A673 (cell line): ENCODE measurements around the gene CST5. TPM values are rescaled to one million over a fixed set of nuclear protein-coding genes. Genes with fewer than 3 reads are reported as not detected.

Experiments
- Bru-seq: library from RNA; stranded (reverse); fragments of 400-500 nt; gene quantifications from one replicate; lab custom pipeline; 2021; lab: Mats Ljungman, UMichigan
- BruChase-seq, 2 experiments: library from RNA; stranded (reverse); fragments of 400-500 nt; gene quantifications; one replicate each; lab custom pipeline; 2021; lab: Mats Ljungman, UMichigan
- BruUV-seq: library from RNA; stranded (reverse); fragments of 400-500 nt; replicated peaks from 2 replicates; lab custom pipeline; 2021; lab: Mats Ljungman, UMichigan
- CTCF ChIA-PET: fragments of 300-600 bp; sonication (Branson Sonifier 250); formaldehyde crosslinking; loops from one replicate; lab custom pipeline; 2022; ENCODE audit warnings: antibody characterized with exemption; lab: Charles Lee
- POLR2A ChIA-PET: fragments of 300-600 bp; sonication (Branson Sonifier 250); formaldehyde crosslinking; loops from one replicate; lab custom pipeline; 2022; ENCODE audit warnings: antibody characterized with exemption; ENCODE audit not compliant: low non-redundant PET; lab: Charles Lee
- DNase-seq: peaks from one replicate; pipeline ENCODE4 v3.0.0-alpha.2; 2015; ENCODE audit warnings: low spot score
- H3K27ac ChIP-seq: fragments of 200-600 bp; sonication (generic); 2 replicates; pipeline ENCODE4 v1.5.1; 2016; ENCODE audit warnings: mixed run types, low read depth, mild to moderate bottlenecking, mixed read lengths, antibody characterized with exemption, low read length; ENCODE audit not compliant: poor library complexity, severe bottlenecking
- H3K27me3 ChIP-seq: fragments of 200-600 bp; sonication (generic); replicated peaks from 2 replicates; pipeline ENCODE4 v1.6.1; 2017; ENCODE audit warnings: mixed run types, low read depth, mild to moderate bottlenecking, mixed read lengths, antibody characterized with exemption, low read length; ENCODE audit not compliant: insufficient read depth, poor library complexity
- H3K36me3 ChIP-seq: fragments of 200-600 bp; sonication (generic); 2 replicates; pipeline ENCODE4 v1.6.1; 2016; ENCODE audit warnings: mixed run types, mild to moderate bottlenecking, mixed read lengths, antibody characterized with exemption, low read length; ENCODE audit not compliant: insufficient read depth, poor library complexity, severe bottlenecking
- H3K4me1 ChIP-seq: fragments of 200-600 bp; sonication (generic); 2 replicates; pipeline ENCODE4 v1.6.1; 2017; ENCODE audit warnings: mixed run types, mild to moderate bottlenecking, mixed read lengths, antibody characterized with exemption, low read length; ENCODE audit not compliant: insufficient read depth, poor library complexity, severe bottlenecking
- H3K4me3 ChIP-seq: fragments of 200-600 bp; sonication (generic); 2 replicates; pipeline ENCODE4 v1.5.1; 2016; ENCODE audit warnings: low read depth, mixed run types, mild to moderate bottlenecking, mixed read lengths, low read length; ENCODE audit not compliant: poor library complexity, severe bottlenecking
- H3K9me3 ChIP-seq: fragments of 200-600 bp; sonication (generic); 2 replicates; pipeline ENCODE4 v1.6.1; 2016; ENCODE audit warnings: mixed run types, low read depth, mild to moderate bottlenecking, mixed read lengths, antibody characterized with exemption, low read length; ENCODE audit not compliant: poor library complexity, severe bottlenecking
- EZH2 ChIP-seq: fragments of 200-600 bp; sonication (generic); IDR thresholded peaks from 2 replicates; pipeline ENCODE4 v1.6.1; 2017; ENCODE audit warnings: borderline replicate concordance, low read depth, mild to moderate bottlenecking, mixed read lengths, antibody characterized with exemption, low read length; ENCODE audit not compliant: poor library complexity, severe bottlenecking
- intact Hi-C: fragments of 100-400 bp; cut with micrococcal nuclease; formaldehyde crosslinking; loops from one replicate; pipeline ENCODE4 v1.10.0; 2022; ENCODE audit not compliant: unreplicated experiment
- long read RNA-seq: library from polyadenylated mRNA; stranded (forward); transcript quantifications from one replicate; pipeline ENCODE4 v2.0.0, GENCODE V29; 2022
- total RNA-seq: library from RNA; stranded (reverse); gene quantifications from 2 replicates; pipeline ENCODE4 v1.2.3, GENCODE V29; 2021
- TF ChIP-seq, protein P1 (sequence below): fragments of 300-800, 200-600 bp; sonication (generic); conservative IDR thresholded peaks from 2 replicates; pipeline ENCODE4 v1.5.1; 2017; ENCODE audit warnings: low read depth, mild to moderate bottlenecking, antibody characterized with exemption, low read length, moderate library complexity, mixed read lengths

The CST5 gene, protein sequence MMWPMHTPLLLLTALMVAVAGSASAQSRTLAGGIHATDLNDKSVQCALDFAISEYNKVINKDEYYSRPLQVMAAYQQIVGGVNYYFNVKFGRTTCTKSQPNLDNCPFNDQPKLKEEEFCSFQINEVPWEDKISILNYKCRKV
- total RNA-seq (not detected in 2 replicates), Bru-seq, nascent RNA (not detected), BruChase-seq, experiment 1, labeled RNA remaining after a 2-hour chase (not detected), BruChase-seq, experiment 2, labeled RNA remaining after a 6-hour chase (not detected)
- long read RNA-seq, result 0 reads

GRCh38 chr20:23879328-23879798 lies at the start of gene CST5:
Gene CST5, minus strand, starts transcription at chr20:23879748. Its CDS starts 72 bp downstream, at chr20:23879676.
- no peak for DNase-seq
- intact Hi-C loops, result no loop called here
- Histone ChIP-seq H3K4me1 (no peaks in the 10 kb centered on the region), H3K4me3 (no peak within 1 kb of the TSS), H3K36me3 (no peaks in the 10 kb centered on the region), H3K27ac (no peak within 1 kb of the TSS), H3K9me3 (no peaks in the 10 kb centered on the region), H3K27me3 (peaks cover 9% of the 10 kb centered on the region)
- ChIA-PET POLR2A (no interaction called here), CTCF (no interaction called here)
- TF ChIP-seq EZH2, result no peak
- TF ChIP-seq, protein P1, sequence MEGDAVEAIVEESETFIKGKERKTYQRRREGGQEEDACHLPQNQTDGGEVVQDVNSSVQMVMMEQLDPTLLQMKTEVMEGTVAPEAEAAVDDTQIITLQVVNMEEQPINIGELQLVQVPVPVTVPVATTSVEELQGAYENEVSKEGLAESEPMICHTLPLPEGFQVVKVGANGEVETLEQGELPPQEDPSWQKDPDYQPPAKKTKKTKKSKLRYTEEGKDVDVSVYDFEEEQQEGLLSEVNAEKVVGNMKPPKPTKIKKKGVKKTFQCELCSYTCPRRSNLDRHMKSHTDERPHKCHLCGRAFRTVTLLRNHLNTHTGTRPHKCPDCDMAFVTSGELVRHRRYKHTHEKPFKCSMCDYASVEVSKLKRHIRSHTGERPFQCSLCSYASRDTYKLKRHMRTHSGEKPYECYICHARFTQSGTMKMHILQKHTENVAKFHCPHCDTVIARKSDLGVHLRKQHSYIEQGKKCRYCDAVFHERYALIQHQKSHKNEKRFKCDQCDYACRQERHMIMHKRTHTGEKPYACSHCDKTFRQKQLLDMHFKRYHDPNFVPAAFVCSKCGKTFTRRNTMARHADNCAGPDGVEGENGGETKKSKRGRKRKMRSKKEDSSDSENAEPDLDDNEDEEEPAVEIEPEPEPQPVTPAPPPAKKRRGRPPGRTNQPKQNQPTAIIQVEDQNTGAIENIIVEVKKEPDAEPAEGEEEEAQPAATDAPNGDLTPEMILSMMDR, result no peak
- BruUV-seq, result no TSS peak

DNA sequence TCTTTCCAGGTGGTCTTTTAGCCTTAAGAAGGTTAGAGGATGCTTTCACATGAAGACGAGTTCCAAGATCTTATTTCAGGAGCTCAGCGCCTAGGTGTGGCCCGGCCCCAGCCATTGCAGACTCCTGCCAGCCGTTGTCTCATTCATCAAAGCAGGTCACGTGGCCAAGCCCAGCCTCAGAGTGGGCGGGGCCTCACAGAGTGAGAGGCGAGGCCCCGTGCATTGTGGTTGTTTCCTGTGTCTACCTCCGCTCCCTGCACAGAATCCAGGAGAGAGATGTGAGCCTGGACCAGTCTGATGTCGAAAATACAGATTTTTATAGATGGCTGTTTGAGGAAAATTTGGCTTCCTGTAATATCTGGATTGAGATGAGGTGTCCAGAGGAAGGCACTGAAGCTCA lies 49.2 kb upstream of the CST5 start:
- BruUV-seq, result no TSS peak
- H3K4me3 ChIP-seq, result no peak overlapping the region
- intact Hi-C loops, result no loop called here
- peaks cover under 1% of the 10 kb centered on the region for H3K27me3 ChIP-seq
- ChIA-PET POLR2A (no interaction called here), CTCF (no interaction called here)
- H3K36me3 ChIP-seq, result no peaks in the 10 kb centered on the region
- H3K9me3 ChIP-seq, result no peaks in the 10 kb centered on the region
- H3K27ac ChIP-seq, result no peak overlapping the region
- TF ChIP-seq, protein P1, result no peak
- no peak for TF ChIP-seq EZH2
- peak; percentile 6 for DNase-seq
- H3K4me1 ChIP-seq, result no peaks in the 10 kb centered on the region

GRCh38 chr20:23928353-23928752 lies 48.8 kb upstream of the CST5 start:
- ChIA-PET POLR2A (no interaction called here), CTCF (no interaction called here)
- no peak overlapping the region for H3K4me3 ChIP-seq
- H3K4me1 ChIP-seq, result no peaks in the 10 kb centered on the region
- H3K9me3 ChIP-seq, result no peaks in the 10 kb centered on the region
- intact Hi-C loops, result no loop called here
- H3K27me3 ChIP-seq, result no peaks in the 10 kb centered on the region
- DNase-seq, result no peak
- BruUV-seq, result no TSS peak
- no peak for TF ChIP-seq EZH2
- TF ChIP-seq, protein P1, result no peak
- no peaks in the 10 kb centered on the region for H3K36me3 ChIP-seq
- no peak overlapping the region for H3K27ac ChIP-seq
